GM21447 (cell line): Measurements from ENCODE around the gene ZNF485.
"Not testable (repeated sequence)": the region's sequence is repeated elsewhere in the genome, so short reads cannot be mapped to it uniquely, and the experiment has no call there.

ENCODE experiments used
- ATAC-seq: cut with Tn5 transposase; IDR thresholded peaks from one replicate; pipeline ENCODE4 v1.9.1; 2021; ENCODE audit not compliant: unreplicated experiment

Gene ZNF485

DNA sequence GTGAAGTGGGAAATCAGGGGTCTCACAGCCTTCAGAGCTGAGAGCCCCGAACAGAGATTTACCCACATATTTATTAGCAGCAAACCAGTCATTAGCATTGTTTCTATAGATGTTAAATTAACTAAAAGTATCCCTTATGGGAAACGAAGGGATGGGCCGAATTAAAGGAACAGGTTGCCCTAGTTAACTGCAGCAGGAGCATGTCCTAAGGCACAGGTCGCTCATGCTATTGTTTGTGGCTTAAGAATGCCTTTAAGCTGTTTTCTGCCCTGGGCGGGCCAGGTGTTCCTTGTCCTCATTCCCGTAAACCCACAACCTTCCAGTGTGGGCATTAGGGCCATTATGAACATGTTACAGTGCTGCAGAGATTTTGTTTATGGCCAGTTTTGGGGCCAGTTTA lies 4.7 kb upstream of the ZNF485 start:
- ATAC-seq, result not testable (repeated sequence)

DNA sequence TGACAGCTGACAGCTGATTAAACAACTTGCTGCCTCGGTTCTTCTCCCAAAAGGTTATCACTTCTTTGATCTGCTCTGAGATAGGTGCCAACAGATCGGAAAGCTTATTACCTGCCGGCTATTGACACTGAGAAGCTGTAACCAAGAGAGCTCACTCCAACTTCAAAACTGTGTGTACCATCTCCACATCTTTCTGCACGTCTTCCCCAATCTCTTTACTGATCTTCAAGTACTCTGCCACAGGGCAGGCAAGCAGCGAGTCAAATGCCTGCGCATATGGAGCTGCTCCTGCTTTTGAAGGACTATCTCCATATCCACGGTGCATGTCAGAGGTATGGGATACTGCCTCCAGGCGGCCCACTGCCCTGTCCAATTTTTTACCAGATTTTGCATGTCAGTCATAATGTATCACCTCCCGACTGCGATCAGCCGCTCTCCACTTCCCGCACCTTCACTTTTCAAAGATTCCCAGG lies 352 bp upstream of the ZNF485 start:
- ATAC-seq, result peak; percentile 7

DNA sequence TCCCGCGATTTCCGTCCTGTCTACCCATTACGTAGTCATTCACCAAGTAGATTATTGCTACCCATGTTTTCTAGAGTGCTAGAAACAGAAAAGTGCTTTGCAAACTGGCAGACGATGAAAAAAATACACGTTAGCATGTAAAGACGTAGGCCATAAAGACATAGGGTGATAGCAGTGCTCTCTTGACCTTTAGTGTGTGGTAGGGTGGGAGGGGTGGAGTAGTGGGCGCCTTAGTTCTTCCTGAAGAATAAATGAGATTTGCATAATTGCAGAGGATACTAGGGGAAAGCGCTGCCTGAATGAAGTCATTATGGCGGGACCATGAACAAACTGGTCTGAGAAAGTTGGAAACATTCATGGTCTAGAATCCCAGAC lies 948 bp downstream of the ZNF485 start:
- no peak for ATAC-seq

DNA sequence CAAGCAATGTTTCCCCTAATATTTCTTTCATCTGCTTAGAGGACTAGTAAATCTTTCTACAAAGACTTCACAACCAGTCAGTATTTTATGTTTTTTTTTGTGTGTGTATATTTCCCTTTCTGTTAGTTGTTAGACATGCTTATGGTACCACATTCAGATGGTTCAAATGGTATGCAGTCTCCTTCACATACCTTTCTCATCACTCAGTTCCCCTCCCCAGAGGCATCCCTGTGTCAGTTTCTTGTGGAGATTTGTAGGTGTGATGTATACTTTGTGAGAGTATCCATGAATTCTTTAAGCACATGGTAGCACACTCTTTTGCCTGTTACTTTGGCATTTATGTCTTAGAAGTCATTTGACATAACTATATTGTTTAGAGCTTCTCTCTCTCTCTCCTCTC lies 4.4 kb downstream of the ZNF485 start:
- ATAC-seq, result no peak

DNA sequence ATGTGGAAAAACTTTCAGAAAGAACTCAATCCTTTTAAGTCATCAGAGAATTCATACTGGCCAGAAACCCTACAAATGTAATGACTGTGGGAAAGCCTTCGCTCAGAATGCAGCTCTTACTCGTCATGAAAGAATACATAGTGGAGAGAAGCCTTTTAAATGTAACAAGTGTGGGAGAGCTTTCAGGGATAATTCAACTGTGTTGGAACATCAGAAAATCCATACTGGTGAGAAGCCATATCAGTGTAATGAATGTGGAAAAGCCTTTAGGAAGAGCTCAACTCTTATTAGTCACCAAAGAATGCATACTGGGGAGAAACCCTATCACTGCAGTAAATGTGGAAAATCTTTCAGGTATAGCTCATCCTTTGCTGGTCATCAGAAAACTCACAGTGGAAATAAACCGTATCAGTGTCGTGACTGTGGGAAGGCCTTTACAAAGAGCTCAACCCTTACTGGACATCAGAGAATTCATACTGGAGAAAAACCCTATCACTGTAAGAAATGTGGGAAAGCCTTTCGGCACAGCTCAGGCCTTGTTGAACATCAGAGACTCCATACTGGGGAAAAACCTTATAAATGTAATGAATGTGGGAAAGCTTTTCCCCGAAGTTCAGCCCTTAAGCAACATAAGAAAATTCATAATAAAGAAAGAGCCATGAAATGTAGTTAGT lies 10.6 kb downstream of the ZNF485 start:
- no peak for ATAC-seq

DNA sequence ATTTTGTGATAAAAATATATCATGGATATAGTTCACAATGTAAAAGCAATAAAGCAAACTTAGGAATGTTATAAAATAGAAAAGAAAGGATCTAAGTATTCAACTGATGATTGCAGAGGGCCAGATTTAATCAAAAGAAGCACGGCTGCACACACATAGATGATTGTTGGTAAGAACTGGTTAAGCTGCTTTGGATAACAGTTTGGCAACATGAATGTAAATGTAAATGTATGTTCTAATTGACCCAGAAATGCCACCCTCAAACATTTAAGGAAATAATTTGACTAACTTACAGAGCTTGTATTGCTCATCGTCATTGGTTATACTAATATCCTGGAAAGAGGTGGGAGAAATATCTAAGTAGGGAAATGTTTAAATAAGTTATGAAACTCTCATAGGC lies 13.1 kb downstream of the ZNF485 start:
- ATAC-seq, result no peak

DNA sequence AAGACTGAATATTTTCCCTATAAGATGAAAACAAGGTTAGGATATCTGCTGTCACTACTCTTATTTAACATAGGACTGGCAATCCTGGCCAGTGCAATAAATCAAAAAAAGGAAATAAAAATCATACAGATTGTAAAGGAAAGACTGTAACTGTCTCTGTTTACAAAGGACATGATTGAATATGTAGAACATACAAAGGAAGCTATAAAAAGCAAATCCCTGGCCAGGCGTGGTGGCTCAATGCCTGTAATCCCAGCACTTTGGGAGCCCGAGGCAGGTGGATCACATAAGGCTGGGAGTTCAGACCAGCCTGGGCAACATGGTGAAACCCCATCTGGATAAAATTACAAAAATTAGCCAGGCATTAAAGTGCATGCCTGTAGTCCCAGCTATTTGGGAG lies 15.8 kb downstream of the ZNF485 start:
- no peak for ATAC-seq

DNA sequence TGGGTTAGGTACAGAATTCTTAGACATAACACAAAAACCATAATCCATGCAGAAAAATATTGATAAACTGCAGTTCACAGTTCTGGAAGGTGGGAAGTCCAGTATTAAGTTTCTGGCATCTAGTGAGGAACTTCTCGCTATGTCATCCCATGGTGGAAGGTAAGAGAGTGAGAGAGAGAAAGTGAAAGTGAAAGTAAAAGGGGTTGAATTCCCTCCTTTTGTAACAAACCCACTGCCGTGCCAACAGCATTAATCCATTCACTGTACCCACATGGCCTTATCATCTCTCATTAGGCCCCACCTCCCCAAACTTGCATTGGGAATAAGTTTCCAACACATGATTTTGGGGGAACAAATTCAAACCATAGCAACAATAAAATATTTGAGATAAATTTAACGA lies 17.1 kb downstream of the ZNF485 start:
- ATAC-seq, result no peak

DNA sequence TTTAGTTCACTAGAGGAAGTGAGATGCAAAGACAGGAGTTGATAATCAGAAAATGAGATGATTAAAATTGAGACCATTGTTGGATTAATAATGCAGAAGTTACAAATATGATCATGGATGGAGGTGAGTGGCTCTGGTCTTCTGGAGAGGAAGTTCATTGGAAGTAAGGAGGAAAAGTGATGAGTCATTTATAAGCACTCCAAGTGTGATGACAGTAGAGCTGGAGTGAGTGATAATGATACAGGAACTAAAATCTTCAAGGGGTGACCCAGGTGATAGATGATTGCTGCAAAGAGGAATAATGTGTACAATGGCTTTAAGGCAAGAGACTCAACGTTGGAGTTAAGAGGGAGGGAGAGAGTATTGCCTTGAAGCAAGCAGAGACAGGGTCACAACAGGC lies 21.7 kb downstream of the ZNF485 start:
- no peak for ATAC-seq

DNA sequence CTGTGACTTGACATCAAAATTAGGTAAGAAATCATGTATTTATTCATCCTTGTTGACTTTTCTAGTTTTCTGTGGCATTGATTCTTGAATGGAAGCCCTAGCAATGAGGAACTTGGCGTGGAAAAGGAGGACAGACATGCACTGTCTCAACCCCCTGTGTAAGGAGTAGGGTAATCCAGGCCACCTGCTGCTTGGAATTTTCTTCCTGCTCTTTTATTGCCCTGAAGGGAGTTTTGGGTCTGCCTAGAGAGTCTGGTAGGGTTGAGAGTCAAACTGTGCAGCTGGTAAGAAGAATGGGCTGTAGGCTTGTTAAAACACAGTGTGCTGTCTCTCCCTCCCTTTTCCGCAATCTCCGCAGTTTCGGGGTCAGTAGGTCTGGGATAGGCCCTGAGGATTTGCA lies 22.7 kb downstream of the ZNF485 start:
- ATAC-seq, result no peak

DNA sequence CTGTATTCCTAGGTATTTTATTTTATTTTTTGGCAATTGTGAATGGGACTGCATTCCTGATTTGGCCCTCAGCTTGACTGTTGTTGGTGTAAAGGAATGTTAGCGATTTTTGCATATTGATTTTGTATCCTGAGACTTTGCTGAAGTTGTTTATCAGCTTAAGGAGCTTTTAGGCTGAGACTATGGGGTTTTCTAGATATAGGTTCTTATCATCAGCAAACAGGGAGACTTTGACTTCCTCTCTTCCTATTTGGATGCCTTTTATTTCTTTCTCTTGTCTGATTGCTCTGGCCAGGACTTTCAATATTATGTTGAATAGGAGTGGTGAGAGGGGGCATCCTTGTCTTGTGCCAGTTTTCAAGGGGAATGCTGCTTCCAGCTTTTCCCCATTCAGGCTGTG lies 29.6 kb downstream of the ZNF485 start:
- not testable (repeated sequence) for ATAC-seq

DNA sequence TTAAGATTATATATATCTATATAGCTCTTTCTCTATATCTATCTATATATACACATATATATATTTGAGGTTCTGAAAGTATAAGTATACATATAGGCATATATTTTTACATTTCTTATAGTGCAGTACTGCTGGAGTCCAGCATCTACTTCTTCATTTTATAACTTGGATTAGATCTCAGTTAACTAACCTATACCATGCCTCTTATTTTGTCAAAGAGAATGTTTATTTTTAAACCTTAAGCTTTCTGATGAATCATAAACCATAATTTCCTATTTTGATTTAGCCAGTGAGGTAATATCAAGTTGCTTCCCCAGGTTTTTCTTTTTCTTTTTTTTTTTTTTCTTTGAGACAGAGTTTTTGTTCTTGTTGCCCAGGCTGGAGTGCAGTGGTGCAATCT lies 34.4 kb downstream of the ZNF485 start:
- no peak for ATAC-seq

DNA sequence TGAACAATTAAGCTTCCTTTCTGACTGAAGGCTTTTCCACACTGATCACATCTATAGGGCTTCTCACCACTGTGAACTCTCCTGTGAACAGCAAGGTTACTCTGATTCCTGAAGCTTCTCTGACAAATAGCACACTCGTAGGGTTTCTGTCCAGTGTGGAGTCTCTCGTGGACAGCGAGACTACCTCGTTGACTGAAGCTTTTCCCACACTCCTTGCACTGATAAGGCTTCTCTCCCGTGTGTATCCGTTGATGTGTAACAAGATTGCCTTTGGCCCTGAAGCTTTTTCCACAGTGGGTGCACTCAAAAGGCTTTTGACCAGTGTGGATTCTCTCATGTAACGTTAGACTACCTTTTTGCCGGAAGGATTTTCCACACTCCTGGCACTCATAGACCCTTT lies 38.0 kb downstream of the ZNF485 start:
- ATAC-seq, result no peak

DNA sequence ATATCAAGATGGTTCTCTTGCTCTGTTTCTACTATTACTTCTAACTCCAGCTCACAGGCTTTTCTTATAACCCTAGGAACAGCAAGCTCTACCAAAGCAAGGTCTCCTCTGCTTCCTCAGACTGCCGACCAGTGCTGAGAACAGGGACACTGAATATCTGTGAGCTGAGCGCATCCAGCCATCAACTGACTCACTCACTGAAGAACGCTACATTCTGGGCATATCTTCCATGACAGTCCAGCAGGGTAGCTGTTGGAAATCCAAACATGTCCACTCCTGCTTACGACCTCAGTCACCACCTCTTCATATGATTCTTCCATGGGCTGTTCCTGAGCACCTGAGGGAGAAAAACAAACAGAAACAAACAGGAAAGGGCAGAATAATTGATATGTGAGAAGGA lies 39.6 kb downstream of the ZNF485 start:
- ATAC-seq, result no peak

DNA sequence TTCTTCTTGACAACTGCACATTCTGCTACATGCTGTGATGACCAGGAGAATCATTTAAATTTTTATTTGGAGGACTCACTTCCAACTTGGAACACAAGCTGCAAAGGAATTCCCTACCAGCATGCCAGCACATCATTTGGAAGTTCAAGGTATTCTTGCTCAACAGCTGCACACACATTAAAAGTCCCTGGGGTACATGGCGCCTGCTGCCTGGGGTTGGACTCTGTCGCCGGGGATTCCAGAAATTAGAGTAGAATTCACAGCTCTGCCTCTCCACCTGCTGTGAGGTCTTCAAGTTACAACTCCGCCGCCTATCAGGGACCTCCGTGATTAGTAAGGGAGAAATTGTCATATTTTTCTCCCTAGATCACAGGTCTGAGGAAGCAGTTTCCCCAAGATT lies 41.3 kb downstream of the ZNF485 start:
- ATAC-seq, result no peak

DNA sequence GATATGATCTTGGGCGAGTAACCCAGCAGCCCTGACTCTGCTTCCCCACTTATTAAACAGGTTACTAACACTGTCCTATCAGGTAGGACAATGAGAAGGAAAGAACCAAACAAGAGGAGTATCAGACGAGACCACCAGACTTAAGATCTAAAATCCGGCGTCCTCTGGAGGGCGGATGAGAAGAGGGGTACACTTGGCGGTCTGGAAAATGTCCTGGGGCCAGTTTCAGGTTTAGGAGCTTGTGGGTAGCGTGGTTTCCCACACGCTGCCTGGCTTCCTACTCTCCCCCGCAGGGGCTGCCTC lies 41.8 kb downstream of the ZNF485 start:
- ATAC-seq, result no peak

DNA sequence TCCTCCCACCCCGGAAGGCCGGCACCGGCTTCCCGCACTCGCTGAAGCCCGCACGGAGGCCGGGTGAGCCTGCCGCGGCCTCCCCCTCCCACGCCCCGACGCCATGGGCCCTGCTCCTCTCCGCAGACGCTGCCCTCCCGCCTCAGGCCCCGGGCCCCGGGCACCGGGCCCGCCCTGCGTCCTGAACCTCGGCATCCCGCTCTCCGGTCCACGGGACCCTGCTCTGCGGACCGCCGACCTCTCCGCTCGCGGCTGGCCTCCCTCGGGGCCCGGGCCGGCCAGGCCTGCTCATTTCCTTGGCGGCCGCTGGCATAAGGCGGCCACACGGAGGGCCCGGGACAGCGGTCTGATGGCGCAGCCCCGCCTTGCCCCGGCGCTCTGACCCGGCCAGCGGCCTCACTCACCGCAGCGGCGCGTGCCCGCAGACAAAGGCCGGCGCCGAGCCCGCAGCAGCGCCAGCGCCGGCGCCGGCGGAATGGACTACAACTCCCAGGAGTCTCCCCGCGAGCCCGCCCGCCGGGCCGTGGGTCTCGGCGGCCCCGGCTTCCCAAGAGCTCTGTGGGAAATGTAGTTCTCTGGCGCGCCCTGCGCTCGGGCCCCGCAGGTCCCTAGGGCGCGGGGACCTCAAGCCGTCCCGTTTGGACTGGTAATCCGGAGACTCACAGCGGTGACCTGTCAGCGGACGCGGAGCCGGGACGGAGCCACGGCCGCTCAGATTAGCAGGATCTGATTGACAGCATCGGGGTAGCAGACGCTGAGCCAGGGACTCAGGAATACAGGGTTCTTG lies 42.4 kb downstream of the ZNF485 start, which contains the start of gene ZNF32:
Gene ZNF32, minus strand, starts transcription at position 484 of the 787 bp plus-strand sequence. CDS start 2,748 bp downstream, outside the sequence.
- peak; percentile 99 for ATAC-seq

DNA sequence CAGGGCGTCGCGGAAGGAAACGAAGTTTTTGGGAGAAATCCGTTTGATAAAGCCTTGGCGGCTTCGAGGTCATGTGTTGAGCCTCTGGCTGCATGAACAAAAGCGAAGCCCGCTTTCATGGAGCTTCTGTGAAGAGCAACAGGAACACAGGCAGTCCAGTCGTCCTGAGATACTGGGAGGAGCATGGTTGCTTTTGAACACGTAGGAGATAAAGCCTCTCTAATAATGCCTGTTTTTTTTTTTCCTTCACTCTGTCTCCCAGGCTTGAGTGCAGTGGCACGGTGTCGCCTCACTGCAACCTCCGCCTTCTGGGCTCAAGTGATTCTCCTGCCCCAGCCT lies 42.9 kb downstream of the ZNF485 start:
- no peak for ATAC-seq

DNA sequence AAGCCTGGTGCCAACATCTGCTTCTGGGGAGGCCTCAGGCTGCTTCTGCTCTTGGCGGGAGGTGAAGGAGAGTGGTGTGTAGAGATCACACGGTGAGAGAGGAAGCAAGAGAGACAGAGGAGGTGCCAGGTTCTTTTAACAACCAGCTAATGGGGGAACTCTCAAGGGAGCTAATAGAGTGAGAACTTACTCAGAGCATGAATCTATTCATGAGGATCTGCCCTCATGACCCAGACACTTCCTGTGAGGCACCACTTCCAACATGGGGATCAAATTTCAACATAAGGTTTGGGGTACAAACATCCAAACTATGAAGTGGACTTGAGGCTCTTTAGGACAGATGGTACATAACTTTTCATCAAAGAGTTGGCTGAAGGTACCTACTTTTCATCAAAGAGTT lies 47.5 kb downstream of the ZNF485 start:
- no peak for ATAC-seq

DNA sequence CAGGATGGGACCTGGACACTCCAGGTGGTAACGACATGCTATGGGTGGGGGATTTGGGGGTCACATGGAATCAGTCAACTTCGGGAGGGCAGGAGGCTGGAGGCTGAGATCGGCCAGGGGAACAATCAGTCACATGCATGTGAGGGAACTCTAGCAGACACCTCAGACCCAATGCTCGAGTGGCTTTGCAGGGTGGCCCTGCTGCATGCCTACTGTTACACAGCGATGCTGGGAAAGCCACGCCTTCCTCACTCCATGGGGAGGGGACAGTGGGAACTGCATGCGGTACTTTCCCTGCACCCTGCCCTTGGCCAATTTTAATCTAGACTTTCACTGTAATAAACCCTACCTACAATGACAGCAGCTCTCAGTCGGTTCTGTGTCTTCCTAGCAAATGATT lies 49.1 kb downstream of the ZNF485 start:
- ATAC-seq, result no peak

DNA sequence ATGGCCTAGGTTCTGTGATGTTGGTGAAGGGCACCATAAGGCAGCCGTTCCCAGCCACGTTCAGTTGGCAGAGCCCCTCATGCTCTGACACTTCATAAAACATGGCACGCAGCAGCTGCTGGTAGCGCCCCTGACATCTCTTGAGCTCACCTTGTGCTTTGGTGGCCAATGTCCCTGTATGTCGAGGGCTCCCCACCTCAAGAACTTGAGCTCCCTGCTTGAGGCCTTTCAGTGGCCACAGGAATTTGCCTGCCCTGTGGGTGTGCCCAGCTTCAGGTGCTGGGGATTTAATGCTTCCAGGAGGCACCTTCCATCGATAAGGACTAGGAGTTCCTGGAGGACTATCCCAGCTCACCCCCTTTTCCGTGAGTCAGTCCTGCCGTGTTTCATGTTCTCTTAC lies 52.0 kb downstream of the ZNF485 start:
- no peak for ATAC-seq

DNA sequence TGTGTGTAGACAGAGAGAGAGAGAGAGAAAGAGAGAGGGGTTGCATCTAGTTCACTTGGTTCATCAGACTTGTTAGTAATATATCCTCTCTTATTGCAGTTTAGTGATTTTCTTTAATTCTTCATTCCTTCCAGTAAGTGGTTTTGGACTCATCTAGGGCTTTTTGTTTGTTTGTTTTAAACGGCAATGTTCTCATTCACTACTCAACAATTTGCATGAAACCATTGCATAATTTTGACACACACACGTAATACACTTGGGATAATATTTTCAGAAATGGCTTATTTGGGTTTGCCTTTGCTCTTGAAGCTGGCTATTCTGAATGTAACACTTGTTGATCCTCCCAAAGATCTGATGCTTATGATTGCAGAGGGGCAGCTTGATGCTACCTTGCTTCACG lies 58.8 kb downstream of the ZNF485 start:
- ATAC-seq, result no peak

DNA sequence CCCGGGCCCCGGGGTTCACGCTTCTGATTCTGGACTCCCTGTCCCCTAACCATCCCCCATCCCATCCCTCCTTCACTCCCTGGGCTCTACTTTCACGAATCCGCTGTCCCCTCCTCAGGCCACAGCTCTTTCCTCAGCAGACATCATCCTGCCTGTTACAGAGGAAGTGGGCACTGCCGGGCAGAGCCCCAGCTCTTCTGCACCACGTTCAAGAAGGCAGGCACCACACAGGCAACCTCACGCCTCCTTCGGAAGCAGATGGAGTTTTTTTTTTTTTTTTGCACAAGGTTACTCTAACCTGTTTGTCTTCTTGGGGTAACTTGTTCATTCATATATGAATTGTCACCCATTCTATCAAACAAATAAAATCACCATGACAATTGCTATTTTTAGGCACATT lies 60.3 kb downstream of the ZNF485 start:
- no peak for ATAC-seq
